Stimulated activated CD4-positive, alpha-beta T cell treated with anti-CD3 and anti-CD28 coated beads, Interleukin-15, amount 100 ng/mL, for 24 hours (primary cell): ENCODE data around the gene DICER1.
"Not testable (repeated sequence)": the region's sequence is repeated elsewhere in the genome, so short reads cannot be mapped to it uniquely, and the experiment has no call there.

Experiments used
- DNase-seq: peaks from one replicate; pipeline ENCODE4 v3.0.0-alpha.2; 2020

The DICER1 gene

DNA sequence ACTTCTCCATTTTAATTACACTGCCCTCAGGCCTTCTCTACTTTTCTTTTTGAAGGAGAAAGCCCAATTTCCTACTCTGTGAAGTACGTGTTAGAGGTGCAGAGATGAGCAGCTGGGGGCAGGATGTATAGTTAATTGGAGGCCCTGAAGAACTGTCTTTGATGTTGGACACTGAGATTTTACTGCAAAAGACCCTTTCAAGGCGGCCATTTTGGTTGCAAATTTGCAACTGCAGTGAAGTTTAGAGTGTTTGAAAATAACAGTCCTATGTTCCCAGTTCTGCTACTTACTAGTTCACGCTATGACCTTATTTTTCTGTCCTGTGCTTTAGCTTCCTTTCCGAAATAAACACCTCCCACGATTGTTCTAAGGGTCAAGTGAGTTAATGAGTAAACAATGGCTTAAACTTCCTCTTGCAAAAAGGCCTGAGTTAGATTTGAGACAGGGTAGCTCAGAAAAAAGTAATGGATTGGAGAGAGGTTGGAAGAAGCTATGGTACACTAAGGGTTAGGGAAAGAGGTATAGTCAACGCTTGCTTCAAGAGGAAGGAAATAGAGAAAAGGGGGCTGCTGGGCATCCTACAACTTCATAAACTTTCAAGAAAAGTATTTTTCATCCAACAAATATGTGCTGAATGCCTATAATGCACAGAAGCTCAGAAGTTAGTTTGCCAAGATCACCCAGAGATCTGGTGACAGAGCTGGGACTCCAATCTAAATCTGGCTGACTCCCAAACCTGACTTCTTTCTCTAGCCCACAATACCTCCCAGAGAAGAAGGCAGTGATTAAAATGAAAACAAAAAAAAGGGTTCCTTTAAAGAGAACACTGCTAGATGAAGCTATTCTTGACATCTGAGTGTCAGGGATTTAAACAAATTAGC, 26.4 kb upstream of the DICER1 start:
- no peak for DNase-seq

DNA sequence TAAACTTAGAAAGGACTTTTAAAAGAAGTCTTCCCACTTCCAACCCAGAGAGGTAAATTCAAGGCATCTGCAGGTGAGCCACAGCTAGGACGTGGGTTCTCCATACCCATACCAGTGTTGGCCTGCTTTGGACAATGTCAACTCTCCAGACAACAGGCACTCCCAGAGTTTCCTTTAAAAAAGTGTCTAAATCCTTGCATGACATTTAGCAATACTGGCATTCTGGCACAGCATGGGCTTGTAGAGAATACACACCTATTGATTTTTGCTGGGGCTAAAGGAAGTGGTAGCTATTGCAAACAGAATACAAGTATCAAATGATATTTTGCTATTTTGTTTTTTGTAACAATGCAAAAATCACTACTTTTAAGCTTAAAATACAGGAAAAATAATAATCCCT, 25.8 kb upstream of the DICER1 start:
- DNase-seq, result no peak

DNA sequence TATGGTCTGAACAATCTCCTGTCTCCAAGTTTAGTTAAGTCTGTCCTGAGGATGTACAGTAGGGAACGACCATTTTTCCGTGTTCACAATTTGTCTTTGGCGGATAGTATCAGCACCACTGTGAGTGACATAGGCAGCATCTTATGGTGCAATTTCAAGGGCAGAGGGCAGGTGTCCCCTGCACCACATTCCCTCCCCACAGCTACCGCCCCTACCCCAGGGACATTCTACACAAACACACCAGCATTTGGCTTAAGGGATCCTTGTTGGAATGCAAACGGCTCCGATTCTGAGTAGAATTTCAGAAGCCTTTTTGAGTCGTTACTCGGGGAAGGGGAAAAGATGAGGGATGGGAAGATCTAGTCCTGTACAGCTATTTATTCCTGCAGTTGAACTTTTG, 25.1 kb upstream of the DICER1 start:
- DNase-seq, result no peak

DNA sequence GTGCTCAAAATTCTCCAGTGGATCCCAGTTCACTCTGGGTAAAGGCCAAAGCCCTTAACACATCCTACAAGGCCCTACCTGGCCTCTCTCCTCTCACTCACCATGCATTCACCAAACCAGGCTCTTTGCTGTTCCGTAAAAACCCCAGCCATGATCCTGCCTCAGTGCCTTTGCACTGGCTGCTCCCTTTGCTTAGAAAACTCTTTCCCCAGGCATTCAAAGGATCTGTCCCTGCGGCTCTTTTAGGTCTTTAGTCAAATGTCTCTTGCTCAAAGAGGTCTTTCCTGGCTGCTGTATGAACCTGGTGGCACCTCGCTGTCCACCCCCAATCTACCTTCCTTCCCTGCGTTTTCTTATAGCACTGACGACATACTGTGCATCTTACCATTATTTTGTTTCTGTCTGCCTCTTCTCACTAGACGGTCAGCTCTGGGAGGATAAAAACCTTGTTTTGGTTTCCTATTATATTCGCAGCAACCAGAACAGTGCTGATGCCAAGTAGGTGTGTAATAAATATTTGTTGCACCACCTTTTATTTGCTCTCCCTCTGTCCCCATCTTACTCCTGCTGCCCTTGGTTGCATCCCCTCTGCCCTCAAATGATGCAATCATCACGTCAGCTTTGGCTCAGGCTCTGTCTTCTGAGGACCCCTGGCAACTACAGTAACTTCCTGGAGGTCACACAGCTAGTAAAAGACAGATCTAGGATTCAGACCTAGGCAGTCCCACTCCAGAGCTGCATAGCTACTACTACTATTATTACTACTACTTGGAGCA, 23.8 kb upstream of the DICER1 start:
- no peak for DNase-seq

DNA sequence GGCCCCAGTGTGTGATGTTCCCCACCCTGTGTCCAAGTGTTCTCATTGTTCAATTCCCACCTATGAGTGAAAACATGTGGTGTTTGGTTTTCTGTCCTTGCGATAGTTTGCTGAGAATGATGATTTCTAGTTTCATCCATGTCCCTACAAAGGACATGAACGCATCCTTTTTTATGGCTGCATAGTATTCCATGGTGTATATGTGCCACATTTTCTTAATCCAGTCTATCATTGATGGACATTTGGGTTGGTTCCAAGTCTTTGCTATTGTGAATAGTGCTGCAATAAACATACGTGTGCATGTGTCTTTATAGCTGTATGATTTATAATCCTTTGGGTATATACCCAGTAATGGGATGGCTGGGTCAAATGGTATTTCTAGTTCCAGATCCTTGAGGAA, 18.3 kb upstream of the DICER1 start:
- not testable (repeated sequence) for DNase-seq

DNA sequence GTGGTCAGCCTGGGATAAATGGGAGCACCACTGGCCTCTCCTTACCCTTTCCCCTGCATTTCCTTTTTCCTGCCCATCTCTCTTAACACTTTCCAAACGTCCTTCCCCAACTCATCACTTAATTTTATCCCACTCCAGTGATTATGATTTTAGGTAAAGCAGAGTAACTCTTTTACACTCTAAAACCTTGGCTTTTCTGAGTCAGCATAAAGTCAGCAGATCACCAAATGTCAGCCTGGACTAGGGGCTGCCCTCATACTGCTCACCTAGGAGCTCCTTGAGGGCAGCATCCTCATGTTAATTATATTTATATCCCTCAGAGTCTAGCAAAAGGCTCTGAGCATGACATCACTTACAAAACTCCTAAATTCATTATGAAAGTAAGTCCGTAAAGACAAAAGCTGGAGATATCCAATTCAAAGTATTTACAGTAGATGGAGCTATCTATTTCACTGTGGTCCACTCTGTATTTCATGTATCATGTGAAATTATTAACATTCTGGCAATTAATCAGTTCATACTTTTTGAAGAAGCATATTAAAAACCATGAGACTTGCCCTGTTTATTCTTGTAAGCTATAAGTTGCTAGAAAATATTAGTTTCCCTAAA, 17.0 kb upstream of the DICER1 start:
- DNase-seq, result no peak

DNA sequence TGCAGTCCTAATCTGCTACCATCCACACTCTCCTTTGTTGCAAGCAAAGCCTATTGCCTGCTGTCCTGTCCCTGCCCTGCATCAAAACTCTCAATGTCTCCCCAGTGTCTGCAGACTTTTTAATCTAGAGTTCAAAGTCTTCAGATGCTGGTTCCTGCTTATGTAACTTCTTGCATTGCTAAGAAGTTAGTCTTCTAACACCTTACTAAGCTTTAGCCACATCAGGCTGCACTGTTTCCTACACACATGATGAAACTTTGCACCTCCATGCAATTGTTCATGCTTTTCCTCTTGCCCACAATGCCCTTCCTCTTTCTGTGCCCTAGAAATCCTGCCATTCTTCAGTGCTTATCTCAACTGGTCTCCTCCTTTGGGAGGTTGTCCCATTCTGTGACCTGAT, 16.2 kb upstream of the DICER1 start:
- no peak for DNase-seq

DNA sequence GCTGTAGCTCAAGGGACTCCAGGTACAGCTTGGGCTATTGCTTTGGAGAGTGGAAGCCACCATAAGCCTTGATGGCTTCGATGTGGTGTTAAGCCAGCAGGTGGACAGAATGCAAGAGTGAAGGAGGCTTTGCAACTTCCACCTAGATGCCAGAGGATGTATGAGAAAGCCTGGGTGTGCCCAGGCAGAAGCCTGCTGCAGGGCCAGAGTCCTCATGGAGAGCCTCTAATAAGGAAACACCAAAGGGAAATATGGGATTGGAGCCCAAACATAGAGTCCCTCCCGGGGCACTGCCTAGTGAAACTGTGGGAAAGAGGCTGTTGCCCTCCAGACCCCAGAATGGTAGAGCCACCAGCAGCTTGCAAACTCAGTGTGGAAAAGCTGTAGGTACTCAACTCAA, 9.8 kb upstream of the DICER1 start:
- DNase-seq, result no peak

DNA sequence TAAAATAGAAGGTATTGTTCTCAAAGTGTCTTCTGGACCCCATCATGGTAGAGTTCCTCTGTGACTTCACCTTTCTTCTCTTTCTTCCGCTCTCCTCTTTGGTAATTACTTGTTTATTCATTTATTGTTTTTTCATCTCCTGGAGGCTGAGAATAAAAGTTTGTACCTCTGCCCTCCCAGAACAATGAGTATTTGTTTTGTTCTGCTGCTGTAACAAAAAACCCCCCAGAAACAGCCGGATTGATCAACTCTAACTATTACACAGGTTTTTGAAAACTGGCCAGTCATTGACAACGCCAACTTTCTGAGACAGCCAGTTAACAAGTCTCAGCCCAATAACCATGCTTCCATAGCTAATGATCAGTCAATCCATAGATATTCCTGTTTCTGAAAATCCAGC, 8.2 kb upstream of the DICER1 start:
- no peak for DNase-seq

DNA sequence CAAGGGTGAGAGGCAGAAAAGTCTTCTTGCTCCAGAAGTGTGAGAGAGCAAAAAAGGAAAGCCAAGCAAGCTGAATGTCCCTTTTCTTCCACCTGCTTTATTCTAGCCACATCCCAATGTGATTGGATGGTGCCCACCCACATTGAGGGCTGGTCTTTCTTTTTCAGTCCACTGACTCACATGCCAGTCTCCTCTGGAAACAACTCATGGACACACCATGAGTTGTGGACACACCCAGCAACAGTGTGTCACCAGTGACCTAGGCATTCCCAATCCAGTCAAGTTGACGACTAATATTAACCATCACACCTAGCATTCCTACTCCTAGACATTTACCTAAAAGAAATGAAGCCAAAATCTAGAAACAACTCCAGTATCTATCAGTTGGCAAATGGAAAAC, 7.2 kb upstream of the DICER1 start:
- DNase-seq, result no peak

DNA sequence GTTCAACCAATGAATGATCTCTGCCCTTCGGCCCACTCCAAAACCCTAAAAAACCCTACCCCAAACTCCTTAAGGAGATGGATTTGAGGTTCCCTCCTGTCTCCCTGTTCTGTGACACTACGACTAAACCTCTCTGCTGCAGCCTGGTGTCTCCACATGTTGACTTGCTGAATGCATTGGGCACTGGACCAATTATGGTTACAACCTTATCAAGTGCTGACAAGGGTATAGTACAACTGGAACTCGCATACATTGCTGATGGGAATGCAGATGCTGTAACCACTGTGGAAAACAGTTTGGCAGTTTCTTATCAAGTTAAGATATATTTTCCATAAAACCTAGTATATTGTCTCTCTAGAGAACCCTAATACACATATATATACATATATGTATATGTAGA, 6.3 kb upstream of the DICER1 start:
- no peak for DNase-seq

DNA sequence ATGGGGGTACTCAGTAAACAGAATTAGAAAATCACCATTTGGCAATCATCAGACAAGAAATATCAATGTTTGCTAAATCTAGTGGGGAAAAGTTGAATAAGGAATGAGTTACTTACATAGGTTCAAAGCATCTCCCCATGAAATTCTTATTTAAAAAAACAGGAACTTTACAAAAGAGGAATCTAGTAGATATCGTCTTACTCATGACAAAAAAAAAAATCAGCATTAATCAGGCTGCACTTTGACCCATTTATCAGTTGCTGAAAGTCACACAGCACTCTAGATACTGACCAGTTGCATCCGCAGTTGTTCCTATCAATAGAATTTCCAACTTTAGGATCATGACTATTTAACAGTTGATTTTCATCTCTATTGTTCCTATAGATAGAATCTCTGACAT, 5.8 kb upstream of the DICER1 start:
- no peak for DNase-seq

DNA sequence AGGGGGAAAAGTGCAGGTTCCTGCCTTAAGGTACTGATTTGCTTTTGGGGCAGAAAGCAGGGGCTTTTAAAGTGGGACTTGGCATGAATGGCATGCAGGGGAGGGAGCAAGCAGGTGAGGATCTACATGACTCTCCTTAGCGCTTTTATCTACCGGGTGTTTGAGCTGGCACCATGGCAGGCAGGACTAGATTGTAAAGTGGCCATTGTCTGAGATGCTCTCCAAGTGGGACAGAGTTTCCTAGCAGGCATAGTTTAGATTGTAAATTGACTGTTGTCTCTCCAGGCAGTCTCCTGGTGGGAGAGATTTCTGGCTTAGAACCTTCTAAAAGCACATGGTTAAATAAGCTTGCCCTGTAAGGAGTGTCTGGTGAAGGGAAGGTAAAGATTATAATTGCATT, 5.3 kb upstream of the DICER1 start:
- DNase-seq, result no peak

DNA sequence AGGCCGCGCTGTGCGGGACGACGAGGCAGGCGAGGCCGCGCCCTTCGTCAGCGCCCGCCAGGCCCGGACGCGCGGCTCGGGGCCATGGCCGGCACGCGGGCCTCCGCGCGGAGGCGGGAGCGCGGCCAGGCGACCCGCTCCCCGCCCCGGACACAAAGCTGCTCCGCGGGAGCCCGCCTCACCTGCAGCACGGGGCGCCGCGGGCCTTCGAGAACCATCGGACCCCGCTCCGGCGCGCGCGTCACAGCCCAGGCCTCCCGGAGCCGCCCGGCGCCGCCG, 342 bp downstream of the DICER1 start:
- no peak for DNase-seq

DNA sequence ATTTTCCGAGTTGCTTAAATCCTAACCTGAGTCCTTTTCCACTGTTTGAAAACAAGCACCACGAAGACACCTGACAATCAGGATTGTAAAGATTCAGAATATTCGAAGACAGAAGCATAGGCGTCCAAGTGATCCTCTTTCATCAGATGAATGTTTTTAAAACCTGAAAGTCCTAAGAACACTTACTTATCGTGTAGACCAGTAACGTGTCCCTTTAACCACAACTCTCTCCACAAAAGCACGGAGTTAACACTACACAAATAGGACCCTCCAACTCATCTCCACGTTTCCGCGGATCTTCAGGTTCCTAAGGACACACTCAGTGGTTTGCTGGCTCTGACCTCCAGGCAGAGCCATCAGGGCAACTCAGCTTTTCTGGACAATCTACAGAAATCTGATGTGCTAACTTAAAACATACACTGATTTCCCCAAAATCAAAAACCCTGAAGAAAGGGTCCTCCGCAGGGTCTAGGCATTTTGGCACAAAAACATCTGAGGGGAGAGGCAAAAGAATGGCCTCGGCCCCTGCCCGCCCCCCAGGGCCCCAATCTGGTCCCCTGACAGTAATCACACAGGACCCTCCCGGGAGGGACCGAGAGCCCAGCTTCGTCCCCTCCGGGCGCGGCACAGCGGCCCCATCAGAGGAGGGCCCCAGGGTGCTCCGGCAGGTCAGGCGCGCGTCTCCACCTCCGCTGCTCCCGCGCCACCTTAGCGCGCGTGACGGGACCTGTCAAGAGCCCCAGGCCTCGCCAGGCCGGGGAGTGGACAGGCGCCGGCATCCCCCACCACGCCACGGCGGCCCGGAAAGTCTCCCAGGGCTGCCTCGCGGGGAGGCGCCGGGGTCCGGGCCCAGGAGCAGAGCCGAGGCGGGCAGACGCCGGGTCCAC, 925 bp downstream of the DICER1 start:
- DNase-seq, result peak; percentile 48

DNA sequence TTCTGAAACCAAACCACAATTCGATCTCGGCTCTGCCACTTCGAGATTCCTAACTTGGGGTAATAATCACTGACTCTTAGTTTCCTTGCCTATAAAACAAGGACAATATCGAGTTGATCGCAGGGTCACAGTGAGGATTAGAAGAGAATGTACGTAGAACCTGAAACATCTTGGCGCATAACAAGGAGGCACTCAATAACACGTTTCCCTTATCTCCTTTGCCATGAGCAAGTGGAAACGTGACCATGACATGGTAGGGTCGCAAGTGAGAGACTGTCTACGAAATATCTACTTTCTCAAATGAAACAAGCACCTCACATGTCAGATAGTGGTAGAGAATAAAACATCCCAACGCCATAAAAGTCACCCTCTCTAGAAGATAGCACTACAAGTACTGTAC, 2.3 kb downstream of the DICER1 start:
- DNase-seq, result no peak

DNA sequence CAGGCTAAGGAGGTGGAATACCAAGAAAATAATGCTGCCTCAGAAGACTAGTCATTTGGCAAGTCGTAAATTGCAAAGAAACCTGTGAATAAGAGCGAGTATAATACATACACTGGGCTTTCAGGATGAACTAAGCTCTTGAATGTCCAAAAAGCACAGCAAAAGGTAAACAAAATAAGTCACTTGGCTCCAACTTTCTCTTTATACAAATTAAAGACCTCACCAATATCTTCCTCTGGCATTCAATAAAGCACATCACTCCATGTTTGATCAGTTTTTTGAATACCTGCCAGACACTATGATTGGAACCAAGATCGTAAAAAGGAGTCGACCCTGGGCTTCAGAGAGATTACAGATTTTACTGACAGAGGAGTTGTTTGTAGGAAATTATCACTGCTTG, 3.5 kb downstream of the DICER1 start:
- no peak for DNase-seq

DNA sequence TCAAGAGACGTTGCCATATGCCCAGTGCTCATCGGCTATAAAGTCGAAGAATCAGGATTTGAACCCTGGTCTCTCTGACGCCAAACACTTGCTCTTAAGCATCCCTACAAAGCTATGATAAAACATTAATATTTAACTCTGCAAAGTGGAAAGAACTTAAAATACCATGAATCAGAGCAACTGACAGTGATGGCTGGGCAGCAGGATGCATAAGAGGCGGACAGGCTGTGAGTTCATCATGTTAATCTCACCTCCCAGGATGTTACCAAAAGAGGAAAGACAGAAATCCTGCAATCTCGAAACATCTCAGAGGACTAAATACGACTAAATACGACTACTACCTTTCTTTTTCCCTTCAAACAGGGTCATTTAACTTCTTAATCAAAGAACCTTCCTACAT, 5.8 kb downstream of the DICER1 start:
- no peak for DNase-seq

DNA sequence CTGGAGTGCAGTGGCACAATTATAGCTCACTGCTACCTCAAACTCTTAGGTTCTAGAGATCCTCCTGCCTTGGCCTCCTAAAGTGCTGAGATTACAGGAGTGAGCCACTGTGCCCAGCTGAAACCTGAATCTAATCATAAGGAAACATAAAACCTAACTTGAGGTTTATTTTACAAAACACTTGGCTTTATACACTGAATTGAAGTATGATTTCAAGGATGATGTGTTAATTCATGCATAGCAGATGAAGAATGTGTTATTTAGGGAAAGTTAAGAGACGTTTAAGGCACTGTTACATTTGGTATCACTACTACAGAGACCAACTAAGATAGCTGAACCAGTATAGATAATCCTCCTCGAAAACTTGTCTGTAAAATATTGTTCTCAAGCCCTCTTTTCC, 6.4 kb downstream of the DICER1 start:
- no peak for DNase-seq

DNA sequence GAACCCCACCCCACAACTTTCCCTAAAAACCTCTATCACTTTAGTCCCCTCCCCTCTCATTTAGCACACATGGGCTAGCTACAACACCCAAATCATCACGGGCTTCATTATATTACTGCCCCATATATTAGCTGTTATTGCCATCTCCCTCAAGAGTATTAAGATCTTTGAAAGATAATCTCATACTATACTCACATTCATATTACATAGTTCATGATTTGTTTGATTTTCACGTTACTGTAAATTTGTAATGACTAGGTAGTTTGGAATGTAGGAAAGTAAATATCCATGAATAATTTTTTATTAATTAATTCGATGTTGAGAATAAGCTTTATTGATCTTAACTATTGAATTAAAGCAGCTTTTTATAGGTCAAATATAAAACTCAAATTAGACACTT, 7.9 kb downstream of the DICER1 start:
- DNase-seq, result no peak

DNA sequence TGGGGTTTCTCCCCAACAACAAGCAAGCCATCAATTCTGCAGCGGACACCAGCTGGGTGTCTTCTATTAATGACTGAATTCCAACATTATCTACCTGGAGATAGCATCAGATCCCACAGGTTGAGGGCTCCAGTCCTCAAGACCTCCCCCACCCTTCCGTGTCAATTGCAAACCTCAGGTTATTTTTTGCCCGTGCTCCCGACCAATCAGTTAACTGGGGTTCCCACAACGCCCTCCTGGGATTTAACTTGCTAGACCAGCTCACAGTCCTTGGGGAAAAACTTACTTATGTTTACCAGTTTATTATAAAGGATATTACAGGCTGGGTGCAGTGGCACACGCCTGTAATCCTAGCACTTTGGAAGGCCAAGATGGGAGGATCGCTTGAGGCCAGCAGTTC, 9.7 kb downstream of the DICER1 start:
- DNase-seq, result no peak

DNA sequence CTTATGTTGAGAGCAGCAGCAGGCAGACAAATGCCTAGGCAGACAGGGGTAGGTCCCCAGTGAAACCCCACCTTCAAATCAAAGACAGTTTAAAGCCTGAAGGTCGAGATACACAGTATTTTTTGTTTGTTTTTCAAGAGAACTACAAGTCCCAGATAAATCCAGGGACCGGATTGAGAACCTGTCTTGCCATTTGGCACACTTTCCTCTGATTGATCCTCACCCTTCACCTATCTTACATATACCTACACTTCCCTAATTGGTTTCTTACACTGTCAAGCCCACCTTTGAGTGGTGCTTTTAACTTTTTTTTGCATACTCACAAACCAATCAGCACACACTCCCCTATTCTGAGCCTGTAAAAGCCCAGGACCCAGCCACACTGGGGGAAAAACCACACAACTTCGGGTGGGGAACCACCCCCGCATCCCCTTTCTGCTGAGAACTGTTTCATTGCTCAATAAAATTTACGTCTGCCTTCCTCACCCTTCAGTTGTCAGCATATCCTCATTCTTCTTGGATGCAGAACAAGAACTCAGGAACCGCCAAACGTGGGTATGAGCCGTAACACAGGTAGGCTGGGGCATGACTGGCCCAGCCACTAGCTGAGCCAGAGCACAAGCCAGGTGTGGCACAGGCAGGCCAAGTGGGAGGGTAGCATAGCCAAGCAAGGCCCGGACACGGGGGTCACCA, 11.1 kb downstream of the DICER1 start:
- DNase-seq, result no peak

DNA sequence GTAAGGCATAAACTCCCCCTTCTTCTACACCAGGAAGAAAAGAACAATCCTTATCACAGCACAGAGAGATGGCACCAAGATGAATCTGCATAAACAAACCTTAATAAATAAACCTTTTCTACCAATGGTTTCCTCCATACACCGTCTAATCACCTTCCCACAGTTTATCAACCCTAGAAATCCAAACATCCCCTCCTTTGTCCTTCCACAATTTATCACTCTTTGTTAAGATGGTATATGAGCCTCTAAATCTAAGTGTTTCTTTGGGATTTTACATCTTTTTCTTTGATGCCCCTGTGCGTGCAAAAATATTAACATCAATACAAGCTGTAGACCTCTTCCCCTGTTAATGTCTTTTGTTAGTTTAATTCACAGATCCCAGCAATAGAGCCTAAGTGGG, 12.5 kb downstream of the DICER1 start:
- no peak for DNase-seq
